HG02642 (cell line): ENCODE measurements around the gene FRRS1L.

Source experiments
- ATAC-seq: cut with Tn5 transposase; IDR thresholded peaks from one replicate; pipeline ENCODE4 v1.9.1; 2021; ENCODE audit warnings: mild to moderate bottlenecking; ENCODE audit not compliant: unreplicated experiment, poor library complexity

FRRS1L gene

GRCh38 chr9:109083141-109083540 lies 83.9 kb downstream of the FRRS1L start:
- no peak for ATAC-seq

- no peak for ATAC-seq
Measured at GRCh38 chr9:109082091-109082620, 84.9 kb downstream of the FRRS1L start.
